ENCODE measurements around the gene RASSF4. TPM values are rescaled to one million over a fixed set of nuclear protein-coding genes. Genes with fewer than 3 reads are reported as not detected.
A peak's percentile ranks its signal among the peaks of the same experiment; 100 is the strongest.

The RASSF4 gene
- total and polyA plus RNA-seq, 3 donors from 2014 or later: 28.2 to 68.1 (median 53.1) TPM

GRCh38 chr10:44972874-44973306, 13.3 kb downstream of the RASSF4 start:
- Histone ChIP-seq H3K4me3 (no peak overlapping the region), H3K4me1 (peaks cover 28% of the 10 kb centered on the region), H3K9me3 (no peaks in the 10 kb centered on the region), H3K36me3 (ENCODE audit: low read depth, missing control alignments) (no peaks in the 10 kb centered on the region), H3K27me3 (no peaks in the 10 kb centered on the region), H3K27ac (no peak overlapping the region)
- intact Hi-C loops (cut with DNase I; ENCODE audit: low total_unique reads): no loop called here
- 82% methylated on average over 6 of the region's 6 CpGs; no CpG with 5 or more reads in 1 of the 2 donors for WGBS, 2 donors
- no peak for DNase-seq
- TF ChIP-seq POLR2A (IDR thresholded peaks at IDR 0.05) (no peak), CTCF (IDR thresholded peaks at IDR 0.05) (no peak)

DNA sequence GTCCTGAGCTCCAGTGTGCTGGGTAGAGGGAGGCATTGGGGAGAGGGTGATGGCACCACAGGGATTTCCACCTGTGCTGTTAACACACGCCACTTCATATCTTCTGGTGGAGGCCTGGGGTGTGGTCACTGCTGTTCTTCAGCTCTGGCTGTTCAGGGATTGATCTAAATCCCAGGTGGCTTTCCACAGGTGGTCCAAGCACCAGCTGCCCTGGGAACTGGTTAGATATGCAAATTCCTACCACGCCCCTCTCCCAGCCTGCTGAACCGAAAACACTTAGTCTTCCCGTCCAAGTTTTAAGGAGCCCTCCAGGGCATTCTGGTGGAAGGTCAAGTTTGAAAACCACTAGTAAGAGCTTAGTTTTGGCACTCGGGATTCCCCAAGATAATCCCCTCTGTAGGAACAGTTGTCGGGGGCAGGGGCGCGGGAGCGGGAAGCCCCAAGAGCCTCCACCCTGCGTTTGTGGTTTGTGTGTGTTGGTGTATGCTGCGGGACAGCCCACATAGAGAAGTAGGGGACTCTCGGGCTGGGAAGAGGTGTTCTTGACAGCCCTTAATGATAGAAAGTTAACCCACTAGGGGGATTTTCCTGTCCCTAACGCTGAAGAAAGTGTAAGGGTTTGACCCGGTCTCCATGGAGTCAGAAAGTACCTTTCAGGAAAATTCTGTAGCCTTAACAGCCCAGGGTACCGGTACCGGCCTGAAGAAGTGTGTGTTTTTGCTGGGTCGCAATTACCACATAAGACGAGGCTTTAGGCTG, 13.9 kb downstream of the RASSF4 start:
- intact Hi-C loops (cut with DNase I; ENCODE audit: low total_unique reads): no loop called here
- no peak for TF ChIP-seq CTCF (IDR thresholded peaks at IDR 0.05)
- no peak for TF ChIP-seq POLR2A (IDR thresholded peaks at IDR 0.05)
- Histone ChIP-seq H3K4me1 (peaks cover 22% of the 10 kb centered on the region), H3K36me3 (ENCODE audit: low read depth, missing control alignments) (no peaks in the 10 kb centered on the region), H3K4me3 (no peak overlapping the region), H3K9me3 (no peaks in the 10 kb centered on the region), H3K27ac (peak overlapping the region; percentile 61 to 85), H3K27me3 (no peaks in the 10 kb centered on the region)
- 71 to 77% methylated on average over 16 to 18 of the region's 18 CpGs for WGBS, 2 donors
- DNase-seq: no peak

DNA sequence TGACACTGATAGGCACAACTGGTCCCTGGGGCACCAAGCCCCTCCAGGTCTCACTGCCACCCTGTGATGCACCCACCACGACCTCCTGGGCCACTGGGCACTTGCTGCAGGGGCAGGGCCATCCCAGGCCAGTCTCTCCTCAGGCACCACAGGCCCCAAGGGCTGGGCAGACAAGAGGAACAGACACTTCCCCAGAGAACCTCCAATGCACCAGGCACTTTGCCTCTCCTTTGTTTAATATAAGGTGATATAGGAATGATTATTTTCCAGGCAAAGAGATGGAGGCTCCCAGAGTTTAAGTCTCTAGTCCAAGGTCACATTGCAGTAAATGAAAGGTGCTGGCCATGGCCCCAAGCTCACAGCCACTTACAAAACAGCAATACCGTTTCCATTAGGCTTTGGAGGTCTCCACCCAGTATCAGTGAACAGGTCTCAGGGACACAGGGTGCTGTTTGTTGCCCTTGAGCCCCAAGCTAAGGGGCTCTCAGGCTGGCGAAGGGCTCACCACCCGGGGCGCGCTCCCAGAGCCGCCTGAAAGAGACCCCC, 14.6 kb downstream of the RASSF4 start:
- H3K27me3 ChIP-seq: no peaks in the 10 kb centered on the region
- intact Hi-C loops (cut with DNase I; ENCODE audit: low total_unique reads): no loop called here

GRCh38 chr10:44974628-44975430, 15.2 kb downstream of the RASSF4 start:
- peak; percentile 86 to 93 (median 90) for TF ChIP-seq CTCF (IDR thresholded peaks at IDR 0.05)
- TF ChIP-seq POLR2A (IDR thresholded peaks at IDR 0.05): no peak
- no peaks in the 10 kb centered on the region for H3K36me3 ChIP-seq (ENCODE audit: low read depth, missing control alignments)
- peak; percentile 80 for DNase-seq
- no peaks in the 10 kb centered on the region for H3K9me3 ChIP-seq
- intact Hi-C loops (cut with DNase I; ENCODE audit: low total_unique reads): loop anchor here (5.0 kb wide), 1 partner anchor 43 kb away; no protein-coding TSS in a partner anchor
- peak overlapping the region; percentile 61 to 85 for H3K27ac ChIP-seq
- WGBS, 2 donors: 4 to 5% methylated on average over 23 to 46 of the region's 46 CpGs
- no peaks in the 10 kb centered on the region for H3K27me3 ChIP-seq
- H3K4me3 ChIP-seq: peak overlapping the region; percentile 40 to 48
- H3K4me1 ChIP-seq: peaks cover 32% of the 10 kb centered on the region

More for the DNA sequence above, 14.6 kb downstream of the RASSF4 start:
- Histone ChIP-seq H3K4me3 (peak overlapping the region; percentile 40 to 48), H3K9me3 (no peaks in the 10 kb centered on the region), H3K27ac (peak overlapping the region; percentile 61 to 85), H3K36me3 (ENCODE audit: low read depth, missing control alignments) (no peaks in the 10 kb centered on the region), H3K4me1 (peaks cover 25% of the 10 kb centered on the region)
- DNase-seq: no peak
- WGBS, 2 donors: 34% methylated on average over 7 of the region's 7 CpGs; no CpG with 5 or more reads in 1 of the 2 donors
- TF ChIP-seq POLR2A (IDR thresholded peaks at IDR 0.05): no peak
- TF ChIP-seq CTCF (IDR thresholded peaks at IDR 0.05): no peak
